NCI-H1930 (cell line): ENCODE results near the gene CIROP.

ENCODE experiments used
- DNase-seq, 2 experiments: peaks; one replicate each; lab custom pipeline; 2025; lab: John Stamatoyannopoulos, UW

Gene CIROP

GRCh38 chr14:23066855-23067744, 37.7 kb downstream of the CIROP start:
- DNase-seq: no peak

- DNase-seq: no peak
Measured at GRCh38 chr14:23066368-23066767, 38.4 kb downstream of the CIROP start.

GRCh38 chr14:23063601-23064000, 41.2 kb downstream of the CIROP start:
- no peak for DNase-seq

- no peak for DNase-seq
Measured at GRCh38 chr14:23062002-23062401, 42.8 kb downstream of the CIROP start.

- no peak for DNase-seq
Measured at GRCh38 chr14:23060536-23061260, 44.1 kb downstream of the CIROP start.

- DNase-seq: no peak
Measured at GRCh38 chr14:23058654-23059504, 45.9 kb downstream of the CIROP start.

GRCh38 chr14:23057757-23058653, 46.8 kb downstream of the CIROP start:
- no peak for DNase-seq

- DNase-seq: no peak
Measured at GRCh38 chr14:23056956-23057756, 47.6 kb downstream of the CIROP start, which contains the start of gene CDH24. Gene CDH24 (minus strand): TSS chr14:23057520. CDS start chr14:23055733, 1,787 bp downstream.

- DNase-seq: no peak
Measured at GRCh38 chr14:23056145-23056955, 48.4 kb downstream of the CIROP start.

- no peak for DNase-seq
Measured at GRCh38 chr14:23055621-23056144, 49.1 kb downstream of the CIROP start.

- DNase-seq: no peak
Measured at GRCh38 chr14:23055147-23055550, 49.6 kb downstream of the CIROP start.

GRCh38 chr14:23054000-23054811, 50.6 kb downstream of the CIROP start:
- DNase-seq: no peak

- DNase-seq: no peak
Measured at GRCh38 chr14:23053426-23053825, 51.4 kb downstream of the CIROP start.

- no peak for DNase-seq
Measured at GRCh38 chr14:23052671-23053070, 52.1 kb downstream of the CIROP start.

GRCh38 chr14:23052182-23052623, 52.6 kb downstream of the CIROP start:
- no peak for DNase-seq

GRCh38 chr14:23051141-23052057, 53.4 kb downstream of the CIROP start:
- no peak for DNase-seq
